Type B pancreatic cell (in vitro differentiated cells): ENCODE measurements around the gene TELO2. TPM values are rescaled to one million over a fixed set of nuclear protein-coding genes. Genes with fewer than 3 reads are reported as not detected.

Experiments
- DNase-seq: peaks from one replicate; pipeline ENCODE4 v3.0.0; 2021; ENCODE audit warnings: mixed read lengths; ENCODE audit not compliant: unreplicated experiment; ENCODE audit errors: extremely low spot score
- H3K27ac Mint-ChIP-seq: 2 replicates; pipeline ENCODE4 v1.8.0; 2021; ENCODE audit warnings: mild to moderate bottlenecking, mixed read lengths
- H3K27me3 Mint-ChIP-seq: 2 replicates; pipeline ENCODE4 v1.8.0; 2021; ENCODE audit warnings: mixed read lengths
- H3K36me3 Mint-ChIP-seq: 2 replicates; pipeline ENCODE4 v1.8.0; 2021; ENCODE audit warnings: mixed read lengths
- H3K4me1 Mint-ChIP-seq: one replicate; pipeline ENCODE4 v1.8.0; 2021; ENCODE audit warnings: mixed read lengths; ENCODE audit not compliant: unreplicated experiment
- H3K4me3 Mint-ChIP-seq: 2 replicates; pipeline ENCODE4 v1.8.0; 2021; ENCODE audit warnings: mild to moderate bottlenecking, mixed read lengths
- H3K9me3 Mint-ChIP-seq: 2 replicates; pipeline ENCODE4 v1.8.0; 2021; ENCODE audit warnings: mixed read lengths
- CTCF ChIP-seq: fragments of 200-600 bp; sonication (generic); conservative IDR thresholded peaks from 2 replicates; pipeline ENCODE4 v1.5.0; 2021; ENCODE audit warnings: antibody characterized with exemption, mild to moderate bottlenecking
- total RNA-seq: library from RNA; stranded (reverse); gene quantifications from 2 replicates; pipeline ENCODE4 v1.2.1, GENCODE V29; 2021; ENCODE audit warnings: low replicate concordance

The TELO2 gene
- total RNA-seq, 1 donor from 2014 or later = 65.4 TPM

GRCh38 chr16:1548233-1548632, 55.1 kb downstream of the TELO2 start:
- TF ChIP-seq CTCF = no peak
- DNase-seq = no peak
- no peak overlapping the region for H3K4me3 Mint-ChIP-seq
- peaks cover 13% of the 10 kb centered on the region for H3K4me1 Mint-ChIP-seq
- H3K27me3 Mint-ChIP-seq = no peaks in the 10 kb centered on the region
- peaks cover 6% of the 10 kb centered on the region for H3K36me3 Mint-ChIP-seq
- no peaks in the 10 kb centered on the region for H3K9me3 Mint-ChIP-seq
- no peak overlapping the region for H3K27ac Mint-ChIP-seq

GRCh38 chr16:1548727-1549126, 55.6 kb downstream of the TELO2 start:
- Mint-ChIP-seq H3K27me3 (no peaks in the 10 kb centered on the region), H3K36me3 (peaks cover 3% of the 10 kb centered on the region), H3K4me1 (peaks cover 10% of the 10 kb centered on the region), H3K4me3 (no peak overlapping the region), H3K27ac (no peak overlapping the region), H3K9me3 (no peaks in the 10 kb centered on the region)
- DNase-seq = no peak
- TF ChIP-seq CTCF = no peak

GRCh38 chr16:1550069-1550468, 56.9 kb downstream of the TELO2 start:
- TF ChIP-seq CTCF = no peak
- Mint-ChIP-seq H3K36me3 (peaks cover 3% of the 10 kb centered on the region), H3K27me3 (no peaks in the 10 kb centered on the region), H3K9me3 (no peaks in the 10 kb centered on the region), H3K4me1 (peaks cover 5% of the 10 kb centered on the region), H3K27ac (no peak overlapping the region), H3K4me3 (no peak overlapping the region)
- no peak for DNase-seq

- Mint-ChIP-seq H3K27me3 (no peaks in the 10 kb centered on the region), H3K9me3 (no peaks in the 10 kb centered on the region), H3K27ac (no peak overlapping the region), H3K4me1 (no peaks in the 10 kb centered on the region), H3K4me3 (no peak overlapping the region), H3K36me3 (no peaks in the 10 kb centered on the region)
- no peak for TF ChIP-seq CTCF
- DNase-seq = no peak
Measured at GRCh38 chr16:1550696-1551095, 57.5 kb downstream of the TELO2 start.

- no peaks in the 10 kb centered on the region for H3K9me3 Mint-ChIP-seq
- no peak overlapping the region for H3K27ac Mint-ChIP-seq
- H3K36me3 Mint-ChIP-seq = no peaks in the 10 kb centered on the region
- DNase-seq = no peak
- no peak overlapping the region for H3K4me3 Mint-ChIP-seq
- no peaks in the 10 kb centered on the region for H3K27me3 Mint-ChIP-seq
- no peak for TF ChIP-seq CTCF
- no peaks in the 10 kb centered on the region for H3K4me1 Mint-ChIP-seq
Measured at GRCh38 chr16:1551166-1551565, 58.0 kb downstream of the TELO2 start.

GRCh38 chr16:1552129-1552528, 59.0 kb downstream of the TELO2 start:
- H3K4me3 Mint-ChIP-seq = no peak overlapping the region
- no peak for DNase-seq
- H3K9me3 Mint-ChIP-seq = no peaks in the 10 kb centered on the region
- no peak for TF ChIP-seq CTCF
- no peaks in the 10 kb centered on the region for H3K4me1 Mint-ChIP-seq
- no peaks in the 10 kb centered on the region for H3K27me3 Mint-ChIP-seq
- H3K27ac Mint-ChIP-seq = no peak overlapping the region
- H3K36me3 Mint-ChIP-seq = no peaks in the 10 kb centered on the region
